GM23338 (cell line): Measurements from ENCODE around the gene CHCHD6. TPM values are rescaled to one million over a fixed set of nuclear protein-coding genes. Genes with fewer than 3 reads are reported as not detected.

Experiments
- ATAC-seq: fragments of 200-7000 bp; cut with Tn5 transposase; 3 replicates; pipeline ENCODE4 v1.9.1; 2020
- DNase-seq: peaks from one replicate; pipeline ENCODE4 v3.0.0-alpha.2; 2015; ENCODE audit warnings: low spot score
- H2AFZ ChIP-seq: fragments of 200-600 bp; sonication (generic); 2 replicates; pipeline ENCODE4 v1.8.0; 2016; ENCODE audit warnings: antibody characterized with exemption, mild to moderate bottlenecking, moderate library complexity
- H3F3A ChIP-seq: fragments of 200-600 bp; sonication (generic); replicated peaks from 2 replicates; pipeline ENCODE4 v1.8.0; 2017; ENCODE audit warnings: antibody characterized with exemption, mixed run types, low read depth
- H3K27ac ChIP-seq: fragments of 200-600 bp; sonication (generic); 2 replicates; pipeline ENCODE4 v1.6.1; 2016; ENCODE audit warnings: low read depth
- H3K27me3 ChIP-seq: fragments of 200-600 bp; sonication (generic); 2 replicates; pipeline ENCODE4 v1.8.0; 2016; ENCODE audit warnings: mild to moderate bottlenecking, mixed run types, moderate library complexity; ENCODE audit not compliant: insufficient read depth
- H3K36me3 ChIP-seq: fragments of 200-600 bp; sonication (generic); 2 replicates; pipeline ENCODE4 v1.8.0; 2016; ENCODE audit warnings: mild to moderate bottlenecking; ENCODE audit not compliant: insufficient read depth
- H3K4me1 ChIP-seq: fragments of 200-600 bp; sonication (generic); 2 replicates; pipeline ENCODE4 v1.8.0; 2016; ENCODE audit warnings: mild to moderate bottlenecking, moderate library complexity; ENCODE audit not compliant: insufficient read depth
- H3K4me2 ChIP-seq: fragments of 200-600 bp; sonication (generic); 2 replicates; pipeline ENCODE4 v1.7.1; 2017; ENCODE audit warnings: mixed run types
- H3K4me3 ChIP-seq: fragments of 200-600 bp; sonication (generic); 2 replicates; pipeline ENCODE4 v1.6.1; 2016; ENCODE audit warnings: mixed run types
- H3K79me2 ChIP-seq: fragments of 200-600 bp; sonication (generic); replicated peaks from 2 replicates; pipeline ENCODE4 v1.8.0; 2017; ENCODE audit warnings: mild to moderate bottlenecking; ENCODE audit not compliant: insufficient read depth
- H3K9me2 ChIP-seq: fragments of 200-600 bp; sonication (generic); 2 replicates; pipeline ENCODE4 v1.8.0; 2017; ENCODE audit not compliant: insufficient read depth
- H4K20me1 ChIP-seq: fragments of 200-600 bp; sonication (generic); replicated peaks from 2 replicates; pipeline ENCODE4 v1.8.0; 2017; ENCODE audit warnings: mild to moderate bottlenecking; ENCODE audit not compliant: insufficient read depth
- H3K27ac Mint-ChIP-seq: 2 replicates; pipeline ENCODE4 v1.8.0; 2020; ENCODE audit warnings: inconsistent platforms, mild to moderate bottlenecking, moderate library complexity, mixed read lengths
- H3K27me3 Mint-ChIP-seq: 3 replicates; pipeline ENCODE4 v1.8.0; 2022; ENCODE audit warnings: low read depth, mild to moderate bottlenecking, moderate library complexity, mixed read lengths, inconsistent platforms; ENCODE audit not compliant: insufficient read depth, poor library complexity
- H3K36me3 Mint-ChIP-seq: 3 replicates; pipeline ENCODE4 v1.8.0; 2021; ENCODE audit warnings: low read depth, mild to moderate bottlenecking, inconsistent platforms, moderate library complexity, mixed read lengths
- H3K4me1 Mint-ChIP-seq: 3 replicates; pipeline ENCODE4 v1.8.0; 2020; ENCODE audit warnings: mild to moderate bottlenecking, inconsistent platforms, mixed read lengths
- H3K4me3 Mint-ChIP-seq: 3 replicates; pipeline ENCODE4 v1.8.0; 2021; ENCODE audit warnings: moderate library complexity, mild to moderate bottlenecking, inconsistent platforms, mixed read lengths
- H3K9me3 Mint-ChIP-seq: 3 replicates; pipeline ENCODE4 v1.8.0; 2020; ENCODE audit warnings: moderate library complexity, mild to moderate bottlenecking, inconsistent platforms, mixed read lengths
- CREB1 ChIP-seq: fragments of 250-450 bp; sonication (Bioruptor Pico); IDR thresholded peaks from 2 replicates; pipeline ENCODE4 v1.5.0; 2020; ENCODE audit warnings: low read depth, mild to moderate bottlenecking, moderate library complexity
- CTCF ChIP-seq, 2 experiments: fragments of 200-600 bp in 1 of 2; sonication (generic) in 1 of 2; conservative IDR thresholded peaks; 2 replicates each; pipeline versions ENCODE4 v1.5.1 to v1.6.1; 2016 to 2017; ENCODE audit warnings: antibody characterized with exemption in 2 of 2, low read depth in 2 of 2, mild to moderate bottlenecking in 2 of 2, moderate library complexity in 1 of 2
- ETS1 ChIP-seq: IDR thresholded peaks from 2 replicates; pipeline ENCODE4 v1.6.1; 2016; ENCODE audit warnings: antibody characterized with exemption
- EZH2 ChIP-seq: fragments of 200-600 bp; sonication (generic); IDR thresholded peaks from one replicate; pipeline ENCODE4 v1.8.0; 2017; ENCODE audit warnings: antibody characterized with exemption, mild to moderate bottlenecking, low read depth; ENCODE audit not compliant: unreplicated experiment
- EZH2phosphoT487 ChIP-seq: fragments of 200-600 bp; sonication (generic); IDR thresholded peaks from one replicate; pipeline ENCODE4 v1.8.1; 2018; ENCODE audit warnings: antibody characterized with exemption; ENCODE audit not compliant: unreplicated experiment
- JUNB ChIP-seq: IDR thresholded peaks from one replicate; pipeline ENCODE4 v1.6.1; 2016; ENCODE audit warnings: antibody characterized with exemption; ENCODE audit not compliant: unreplicated experiment
- POLR2AphosphoS5 ChIP-seq: IDR thresholded peaks from 2 replicates; pipeline ENCODE4 v1.6.1; 2016; ENCODE audit warnings: antibody characterized with exemption, low read depth
- REST ChIP-seq: IDR thresholded peaks from one replicate; pipeline ENCODE4 v1.6.1; 2018; ENCODE audit warnings: antibody characterized with exemption; ENCODE audit not compliant: unreplicated experiment
- STAT1 ChIP-seq: IDR thresholded peaks from one replicate; pipeline ENCODE4 v1.6.1; 2016; ENCODE audit warnings: antibody characterized with exemption; ENCODE audit not compliant: unreplicated experiment
- ZNF331 ChIP-seq: fragments of 250-450 bp; sonication (Bioruptor Pico); IDR thresholded peaks from 2 replicates; pipeline ENCODE4 v1.5.0; 2020; ENCODE audit warnings: low read depth, mild to moderate bottlenecking, moderate library complexity
- ZNF462 ChIP-seq: fragments of 250-450 bp; sonication (Bioruptor Pico); IDR thresholded peaks from 2 replicates; pipeline ENCODE4 v1.5.0; 2020; ENCODE audit warnings: mild to moderate bottlenecking, moderate library complexity
- polyA plus RNA-seq: library from polyadenylated mRNA; unstranded; fragments of >200 nt; fragmentation: Nextera tagmentation; extraction: Ambion mirVana; gene quantifications from 2 replicates; pipeline ENCODE4 v1.2.1, GENCODE V29; 2016
- total RNA-seq: library from RNA; depleted of rRNA; stranded (reverse); fragments of >200 nt; shearing (Covaris generic); gene quantifications from 2 replicates; pipeline ENCODE4 v1.2.3, GENCODE V29; 2014

The CHCHD6 gene
- total and polyA plus RNA-seq, 2 experiments from 2014 or later = 28.8 to 43.0 TPM

GRCh38 chr3:126964950-126965349 lies 260.9 kb downstream of the CHCHD6 start:
- H3K4me1 ChIP-seq = no peaks in the 10 kb centered on the region
- H3K9me2 ChIP-seq = no peaks in the 10 kb centered on the region
- H2AFZ ChIP-seq = no peak overlapping the region
- no peak overlapping the region for H3K4me3 ChIP-seq
- H4K20me1 ChIP-seq = no peaks in the 10 kb centered on the region; the same call in 1 of the 2 replicates
- Mint-ChIP-seq H3K27me3 (peaks cover 11% of the 10 kb centered on the region), H3K4me1 (peaks cover 34% of the 10 kb centered on the region), H3K27ac (no peak overlapping the region), H3K9me3 (no peaks in the 10 kb centered on the region), H3K4me3 (no peak overlapping the region), H3K36me3 (no peaks in the 10 kb centered on the region)
- H3K4me2 ChIP-seq = no peak overlapping the region
- H3K36me3 ChIP-seq = no peaks in the 10 kb centered on the region
- no peaks in the 10 kb centered on the region for H3K27me3 ChIP-seq
- TF ChIP-seq REST (no peak), ZNF462 (no peak), ETS1 (no peak), EZH2 (no peak), POLR2AphosphoS5 (no peak), ZNF331 (CRISPR knock-in tag) (no peak), CREB1 (CRISPR knock-in tag) (no peak), CTCF (conservative IDR thresholded peaks at IDR 0.05; ENCODE audit: low read depth in 2 of 2) (no peak), JUNB (no peak), STAT1 (no peak), EZH2phosphoT487 (no peak)
- H3K27ac ChIP-seq = no peak overlapping the region
- no peaks in the 10 kb centered on the region for H3F3A ChIP-seq
- DNase-seq = no peak
- ATAC-seq = no peak
- no peaks in the 10 kb centered on the region for H3K79me2 ChIP-seq
